Measurements from ENCODE around the gene SH2D3A. TPM values are rescaled to one million over a fixed set of nuclear protein-coding genes. Genes with fewer than 3 reads are reported as not detected.

Gene SH2D3A
- total and polyA plus RNA-seq, 11 donors = 0.08 to 0.56 (median 0.25) TPM; not detected in 6

GRCh38 chr19:6730941-6731670, 36.1 kb downstream of the SH2D3A start:
- no peak overlapping the region for H3K27ac ChIP-seq
- H3K27me3 ChIP-seq = peaks cover 0 to 6% (median 0%) of the 10 kb centered on the region in 9 donors
- peaks cover 0 to 33% (median 9%) of the 10 kb centered on the region in 12 donors for H3K4me1 ChIP-seq
- peaks cover 0 to 43% (median 12%) of the 10 kb centered on the region in 9 donors for H3K36me3 ChIP-seq
- WGBS, 4 donors = 92 to 95% (median 93%) methylated on average over 18 to 30 of the region's 30 CpGs
- H3K9me3 ChIP-seq = peaks cover 0 to 5% (median 0%) of the 10 kb centered on the region in 12 donors
- TF ChIP-seq POLR2A (IDR thresholded peaks at IDR 0.05) = no peak
- TF ChIP-seq CTCF (IDR thresholded peaks at IDR 0.05) = no peak
- H3K4me3 ChIP-seq = no peak overlapping the region
- DNase-seq (peak in 1 of 5 donors; percentile 43), ATAC-seq (no peak)
- intact Hi-C loops (cut with DNase I) = loop anchor here in 6 of 10 donors (10.0 kb wide), 2 partner anchors 96 to 216 kb away; no protein-coding TSS in a partner anchor

GRCh38 chr19:6730153-6730804, 37.0 kb downstream of the SH2D3A start:
- peaks cover 0 to 41% (median 12%) of the 10 kb centered on the region in 9 donors for H3K36me3 ChIP-seq
- H3K4me3 ChIP-seq = no peak overlapping the region
- H3K4me1 ChIP-seq = peaks cover 0 to 27% (median under 1%) of the 10 kb centered on the region in 12 donors
- H3K9me3 ChIP-seq = peaks cover 0 to 5% (median 0%) of the 10 kb centered on the region in 12 donors
- no peak for DNase-seq
- H3K27me3 ChIP-seq = peaks cover 0 to 6% (median 0%) of the 10 kb centered on the region in 9 donors
- H3K27ac ChIP-seq = no peak overlapping the region
- 81 to 83% (median 81%) methylated on average over 18 to 27 of the region's 27 CpGs for WGBS, 4 donors
- TF ChIP-seq CTCF (IDR thresholded peaks at IDR 0.05) = no peak
- TF ChIP-seq POLR2A (IDR thresholded peaks at IDR 0.05) = no peak
- peak in 2 of 4 donors; percentile 41 to 42 for ATAC-seq
- intact Hi-C loops (cut with DNase I) = loop anchor here in 6 of 10 donors (10.0 kb wide), 2 partner anchors 95 to 215 kb away; no protein-coding TSS in a partner anchor

- DNase-seq = no peak
- Histone ChIP-seq H3K36me3 (peaks cover 0 to 39% (median 12%) of the 10 kb centered on the region in 9 donors), H3K27ac (no peak overlapping the region), H3K4me3 (no peak overlapping the region), H3K4me1 (peaks cover 0 to 32% (median 0%) of the 10 kb centered on the region in 12 donors), H3K9me3 (peaks cover 0 to 5% (median 0%) of the 10 kb centered on the region in 12 donors), H3K27me3 (peaks cover 0 to 6% (median 0%) of the 10 kb centered on the region in 9 donors)
- no peak for ATAC-seq
- WGBS, 4 donors = 93 to 97% (median 95%) methylated on average over 23 of the region's 23 CpGs
- TF ChIP-seq POLR2A (IDR thresholded peaks at IDR 0.05) (no peak), CTCF (IDR thresholded peaks at IDR 0.05) (no peak)
- intact Hi-C loops (cut with DNase I) = loop anchor here in 6 of 10 donors (10.0 kb wide), 2 partner anchors 95 to 215 kb away; no protein-coding TSS in a partner anchor
Observed at GRCh38 chr19:6729573-6730152, 37.6 kb downstream of the SH2D3A start.
